HCT116 (cell line): Measurements from ENCODE around the gene MEGF10.

Experiments used
- CTCF ChIP-seq, 3 experiments: fragments of 200-600 bp in 1 of 3; sonication (generic) in 1 of 3; IDR thresholded peaks in 2 of 3; conservative IDR thresholded peaks in 1 of 3; 2 replicates each; pipeline ENCODE4 v1.5.1; 2012 to 2017; ENCODE audit warnings: low read depth in 2 of 3, low read length in 2 of 3, antibody characterized with exemption in 1 of 3, borderline replicate concordance in 1 of 3, control low read depth in 1 of 3, mild to moderate bottlenecking in 1 of 3, mixed read lengths in 1 of 3, mixed run types in 1 of 3, moderate library complexity in 1 of 3; ENCODE audit not compliant: insufficient read depth in 1 of 3
- EGR1 ChIP-seq: IDR thresholded peaks from 2 replicates; pipeline ENCODE4 v1.6.1; 2012; ENCODE audit warnings: low read depth
- EZH2phosphoT487 ChIP-seq: fragments of 200-600 bp; IDR thresholded peaks from 2 replicates; pipeline ENCODE4 v1.6.1; 2018; ENCODE audit warnings: antibody characterized with exemption, borderline replicate concordance
- JUND ChIP-seq: IDR thresholded peaks from 2 replicates; pipeline ENCODE4 v1.6.1; 2012
- POLR2A ChIP-seq: IDR thresholded peaks from 2 replicates; pipeline ENCODE4 v1.7.0; 2011; ENCODE audit warnings: borderline replicate concordance; ENCODE audit not compliant: insufficient read depth, insufficient read length; ENCODE audit errors: extremely low read depth
- POLR2AphosphoS5 ChIP-seq: IDR thresholded peaks from 2 replicates; pipeline ENCODE4 v1.6.1; 2011; ENCODE audit warnings: mild to moderate bottlenecking, low read depth, low read length, moderate library complexity
- SP1 ChIP-seq: IDR thresholded peaks from 2 replicates; pipeline ENCODE4 v1.6.1; 2012; ENCODE audit warnings: low read depth
- YY1 ChIP-seq: IDR thresholded peaks from 2 replicates; pipeline ENCODE4 v1.6.1; 2011; ENCODE audit warnings: low read length, low read depth, moderate library complexity, mild to moderate bottlenecking; ENCODE audit not compliant: insufficient replicate concordance; ENCODE audit errors: extremely low read depth

DNA sequence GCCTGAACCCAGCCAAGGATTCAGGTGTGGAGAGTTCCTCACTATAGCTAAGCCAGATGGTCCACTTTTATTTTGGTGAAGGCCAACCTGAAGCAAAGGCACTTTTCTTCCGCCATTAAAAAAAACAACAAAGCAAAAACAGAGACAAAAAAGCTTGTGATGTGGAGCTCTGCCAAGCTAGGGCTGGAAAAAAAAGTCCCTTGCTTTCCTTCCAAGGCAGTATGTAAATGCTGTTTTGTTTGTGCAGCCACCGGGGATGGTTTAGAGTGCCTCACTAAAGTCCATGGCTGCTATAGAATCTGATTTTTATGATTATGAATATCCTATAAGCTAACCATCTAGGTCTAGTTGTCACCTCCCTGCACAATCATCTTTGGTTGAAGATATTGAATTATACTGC lies 14.9 kb downstream of the MEGF10 start:
- no peak for TF ChIP-seq EZH2phosphoT487
- TF ChIP-seq CTCF (IDR thresholded peaks at IDR 0.05 in 2 of 3, conservative IDR thresholded peaks at IDR 0.05 in 1 of 3; ENCODE audit: borderline replicate concordance in 1 of 3, insufficient read depth in 1 of 3, low read depth in 2 of 3, low read length in 2 of 3): no peak
- no peak for TF ChIP-seq POLR2A
- no peak for TF ChIP-seq SP1
- TF ChIP-seq YY1: no peak
- TF ChIP-seq EGR1: no peak
- TF ChIP-seq POLR2AphosphoS5: no peak
- TF ChIP-seq JUND: no peak
